Right cardiac atrium (tissue), 5 donors: ENCODE data around the gene PMPCA. TPM values are rescaled to one million over a fixed set of nuclear protein-coding genes. Genes with fewer than 3 reads are reported as not detected.
"Not testable (repeated sequence)": the region's sequence is repeated elsewhere in the genome, so short reads cannot be mapped to it uniquely, and the experiment has no call there.

Source experiments
- ATAC-seq, 2 donors: fragments of 200-7000 bp; cut with Tn5 transposase; one replicate each; pipeline versions ENCODE4 v1.8.0 to v1.9.1; 2020; ENCODE audit warnings: moderate library complexity in 2 of 2, mild to moderate bottlenecking in 1 of 2
- DNase-seq, 3 donors: peaks; one replicate each; pipeline ENCODE4 v3.0.0-alpha.2; 2020
- H3K27ac ChIP-seq: one replicate; pipeline ENCODE4 v1.5.1; 2013; ENCODE audit warnings: mild to moderate bottlenecking, low read length, control low read depth, moderate library complexity
- H3K27me3 ChIP-seq: one replicate; pipeline ENCODE4 v1.6.1; 2013; ENCODE audit not compliant: control insufficient read depth, insufficient read depth
- H3K4me1 ChIP-seq: one replicate; pipeline ENCODE4 v1.6.1; 2013; ENCODE audit warnings: low read length; ENCODE audit not compliant: control insufficient read depth, insufficient read depth
- H3K4me3 ChIP-seq: one replicate; pipeline ENCODE4 v1.5.1; 2013; ENCODE audit warnings: low read length, control low read depth
- H3K9me3 ChIP-seq: one replicate; pipeline ENCODE4 v1.6.1; 2013; ENCODE audit warnings: low read length; ENCODE audit not compliant: control insufficient read depth
- WGBS: extraction: QIAGEN DNeasy Blood & Tissue Kit; methylation state at CpG from one replicate; pipeline ENCODE4 v1.1.7; 2013; 5-methylcytosine and 5-hydroxymethylcytosine counted together
- intact Hi-C, 4 donors: fragments of 100-400 bp; cut with DNase I; formaldehyde crosslinking; loops; one replicate each; pipeline versions ENCODE4 v1.11.0 to v1.14.0; 2022 to 2023
- polyA plus RNA-seq: library from polyadenylated mRNA; stranded (reverse); fragments of 200-250 nt; gene quantifications from one replicate; pipeline ENCODE4 v1.2.3, GENCODE V29; 2013
- total RNA-seq, 4 donors: library from RNA; stranded (reverse); fragmentation: NEBNext Ultra II Directional; extraction: Animal tissue kit (Norgen Biotek cat#: 25700); gene quantifications; one replicate each; pipeline ENCODE4 v1.2.1, GENCODE V29; 2021
- donor health status: healthy with polysubstance abuse.
- donor health status: DM: no; HTN: yes; CAD: no.
- donor health status: DM: no; HTN: no; CAD: no.
- donor health status: DM: no; HTN: yes; CAD: no; lungs with severe emphysema.
- donor health status: DM: yes; HTN: yes; CAD: no.

PMPCA gene
- total and polyA plus RNA-seq, 5 donors = 50.8 to 63.4 (median 57.5) TPM

GRCh38 chr9:136421791-136422190, 11.3 kb downstream of the PMPCA start:
- Histone ChIP-seq H3K4me3 (no peak overlapping the region), H3K4me1 (no peaks in the 10 kb centered on the region), H3K27me3 (no peaks in the 10 kb centered on the region), H3K27ac (no peak overlapping the region), H3K9me3 (no peaks in the 10 kb centered on the region)
- DNase-seq (no peak), ATAC-seq (peak in 1 of 2 donors; percentile 20)
- 92% methylated on average over 21 of the region's 21 CpGs for WGBS
- intact Hi-C loops = no loop called here

GRCh38 chr9:136422876-136423275, 12.4 kb downstream of the PMPCA start:
- Histone ChIP-seq H3K4me1 (no peaks in the 10 kb centered on the region), H3K9me3 (no peaks in the 10 kb centered on the region), H3K27ac (no peak overlapping the region), H3K4me3 (no peak overlapping the region), H3K27me3 (no peaks in the 10 kb centered on the region)
- WGBS = 95% methylated on average over 26 of the region's 26 CpGs
- intact Hi-C loops = no loop called here
- DNase-seq (no peak), ATAC-seq (no peak)

- H3K27me3 ChIP-seq = no peaks in the 10 kb centered on the region
- no peak overlapping the region for H3K4me3 ChIP-seq
- no peaks in the 10 kb centered on the region for H3K4me1 ChIP-seq
- intact Hi-C loops = no loop called here
- no peak for ATAC-seq
- 94% methylated on average over 43 of the region's 43 CpGs for WGBS
- H3K27ac ChIP-seq = no peak overlapping the region
- DNase-seq = no peak
- no peaks in the 10 kb centered on the region for H3K9me3 ChIP-seq
Measured at GRCh38 chr9:136423432-136424146, 13.1 kb downstream of the PMPCA start.

GRCh38 chr9:136424750-136425362, 14.4 kb downstream of the PMPCA start:
- no peak for DNase-seq
- Histone ChIP-seq H3K27ac (no peak overlapping the region), H3K4me3 (no peak overlapping the region), H3K27me3 (no peaks in the 10 kb centered on the region), H3K4me1 (no peaks in the 10 kb centered on the region), H3K9me3 (no peaks in the 10 kb centered on the region)
- intact Hi-C loops = no loop called here
- 86% methylated on average over 27 of the region's 27 CpGs for WGBS
- no peak for ATAC-seq

- intact Hi-C loops = not testable (repeated sequence)
Measured at GRCh38 chr9:136425367-136425766, 14.9 kb downstream of the PMPCA start.

GRCh38 chr9:136426787-136427186, 16.3 kb downstream of the PMPCA start:
- 79% methylated on average over 12 of the region's 12 CpGs for WGBS
- H3K9me3 ChIP-seq = no peaks in the 10 kb centered on the region
- H3K4me3 ChIP-seq = no peak overlapping the region
- ATAC-seq (no peak), DNase-seq (no peak)
- no peak overlapping the region for H3K27ac ChIP-seq
- H3K27me3 ChIP-seq = no peaks in the 10 kb centered on the region
- H3K4me1 ChIP-seq = no peaks in the 10 kb centered on the region
- intact Hi-C loops = no loop called here

More at GRCh38 chr9:136425367-136425766, 14.9 kb downstream of the PMPCA start:
- not testable (repeated sequence) for DNase-seq, H3K27me3 ChIP-seq, H3K27ac ChIP-seq, H3K9me3 ChIP-seq, ATAC-seq, H3K4me1 ChIP-seq, H3K4me3 ChIP-seq
- WGBS = 83% methylated on average over 7 of the region's 7 CpGs

GRCh38 chr9:136429075-136429628, 18.7 kb downstream of the PMPCA start:
- intact Hi-C loops = no loop called here
- ATAC-seq (peak; percentile 7 to 21), DNase-seq (no peak)
- Histone ChIP-seq H3K9me3 (no peaks in the 10 kb centered on the region), H3K4me3 (no peak overlapping the region), H3K27me3 (no peaks in the 10 kb centered on the region), H3K27ac (no peak overlapping the region), H3K4me1 (no peaks in the 10 kb centered on the region)
- WGBS = 89% methylated on average over 21 of the region's 21 CpGs

GRCh38 chr9:136429683-136430491, 19.4 kb downstream of the PMPCA start:
- H3K4me3 ChIP-seq = no peak overlapping the region
- H3K4me1 ChIP-seq = no peaks in the 10 kb centered on the region
- 75% methylated on average over 32 of the region's 32 CpGs for WGBS
- H3K9me3 ChIP-seq = no peaks in the 10 kb centered on the region
- ATAC-seq = peak; percentile 9 to 17
- H3K27ac ChIP-seq = no peak overlapping the region
- H3K27me3 ChIP-seq = no peaks in the 10 kb centered on the region
- intact Hi-C loops = no loop called here
- DNase-seq = no peak

GRCh38 chr9:136430588-136431234, 20.3 kb downstream of the PMPCA start:
- DNase-seq (no peak), ATAC-seq (no peak)
- Histone ChIP-seq H3K27me3 (no peaks in the 10 kb centered on the region), H3K27ac (no peak overlapping the region), H3K9me3 (no peaks in the 10 kb centered on the region), H3K4me1 (no peaks in the 10 kb centered on the region), H3K4me3 (no peak overlapping the region)
- intact Hi-C loops = no loop called here
- WGBS = 93% methylated on average over 29 of the region's 29 CpGs

GRCh38 chr9:136431782-136432350, 21.4 kb downstream of the PMPCA start:
- Histone ChIP-seq H3K4me1 (no peaks in the 10 kb centered on the region), H3K27me3 (no peaks in the 10 kb centered on the region), H3K27ac (no peak overlapping the region), H3K4me3 (no peak overlapping the region), H3K9me3 (no peaks in the 10 kb centered on the region)
- ATAC-seq (no peak), DNase-seq (no peak)
- 93% methylated on average over 36 of the region's 36 CpGs for WGBS
- intact Hi-C loops = no loop called here
